IMR-90 (cell line): ENCODE data around the gene SLC46A2.

ENCODE experiments used
- CEBPB ChIP-seq: IDR thresholded peaks from 2 replicates; pipeline ENCODE4 v1.6.1; 2012; ENCODE audit warnings: low read depth, low read length, improper control_type of control experiment
- MAFK ChIP-seq: IDR thresholded peaks from 2 replicates; pipeline ENCODE4 v1.6.1; 2012; ENCODE audit warnings: low read depth, low read length, improper control_type of control experiment
- MXI1 ChIP-seq: IDR thresholded peaks from 2 replicates; pipeline ENCODE4 v1.6.1; 2012; ENCODE audit warnings: low read depth, mild to moderate bottlenecking, low read length, moderate library complexity, borderline replicate concordance
- POLR2A ChIP-seq: IDR thresholded peaks from 2 replicates; pipeline ENCODE4 v1.6.1; 2012; ENCODE audit warnings: mild to moderate bottlenecking, low read depth, low read length
- RFX5 ChIP-seq: IDR thresholded peaks from 2 replicates; pipeline ENCODE4 v1.8.0; 2012; ENCODE audit warnings: low read depth, mild to moderate bottlenecking, low read length, moderate library complexity
- SMC3 ChIP-seq: fragments of 150-350 bp; IDR thresholded peaks from 2 replicates; pipeline ENCODE4 v1.6.1; 2016; ENCODE audit warnings: low read depth, mild to moderate bottlenecking, antibody characterized with exemption, low read length, moderate library complexity
- TF ChIP-seq, protein P1 (sequence below): conservative IDR thresholded peaks from 2 replicates; pipeline ENCODE4 v1.5.1; 2012; ENCODE audit warnings: mild to moderate bottlenecking, low read depth, low read length, improper control_type of control experiment
- TF ChIP-seq, protein P2 (sequence below): fragments of 150-350 bp; IDR thresholded peaks from 2 replicates; pipeline ENCODE4 v1.6.1; 2016; ENCODE audit warnings: low read depth, mild to moderate bottlenecking, low read length, moderate library complexity, borderline replicate concordance

DNA sequence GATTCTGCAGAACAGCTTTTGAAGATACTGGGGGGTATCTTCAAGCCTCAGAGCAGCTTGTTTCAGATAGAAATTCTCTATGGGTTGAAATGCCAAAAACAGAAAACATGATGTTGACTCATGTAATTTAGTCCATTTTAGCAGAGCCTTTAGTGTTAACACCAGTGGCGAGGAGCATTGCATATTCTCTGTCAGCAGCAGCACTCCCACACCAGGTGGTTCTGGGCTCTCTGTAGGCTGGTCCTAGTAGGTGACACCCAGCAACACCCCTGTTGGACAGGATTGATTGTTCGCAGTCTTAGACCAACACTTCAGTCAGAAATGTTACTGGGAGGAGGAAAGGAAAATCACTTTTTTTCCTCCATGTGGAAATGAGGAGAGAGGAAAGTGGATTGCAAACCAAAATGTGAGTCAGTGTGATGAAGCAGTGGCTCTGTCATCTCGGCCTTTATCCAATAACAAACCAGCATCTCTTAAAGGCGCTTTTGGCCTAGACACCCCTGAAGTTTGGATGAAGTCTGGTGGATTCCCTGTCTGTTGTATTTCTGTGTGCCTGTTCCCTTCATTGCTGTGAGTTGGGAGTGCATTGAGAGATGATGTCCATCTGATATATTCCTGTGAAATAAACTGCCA lies 16.8 kb downstream of the SLC46A2 start:
- TF ChIP-seq, protein P1, sequence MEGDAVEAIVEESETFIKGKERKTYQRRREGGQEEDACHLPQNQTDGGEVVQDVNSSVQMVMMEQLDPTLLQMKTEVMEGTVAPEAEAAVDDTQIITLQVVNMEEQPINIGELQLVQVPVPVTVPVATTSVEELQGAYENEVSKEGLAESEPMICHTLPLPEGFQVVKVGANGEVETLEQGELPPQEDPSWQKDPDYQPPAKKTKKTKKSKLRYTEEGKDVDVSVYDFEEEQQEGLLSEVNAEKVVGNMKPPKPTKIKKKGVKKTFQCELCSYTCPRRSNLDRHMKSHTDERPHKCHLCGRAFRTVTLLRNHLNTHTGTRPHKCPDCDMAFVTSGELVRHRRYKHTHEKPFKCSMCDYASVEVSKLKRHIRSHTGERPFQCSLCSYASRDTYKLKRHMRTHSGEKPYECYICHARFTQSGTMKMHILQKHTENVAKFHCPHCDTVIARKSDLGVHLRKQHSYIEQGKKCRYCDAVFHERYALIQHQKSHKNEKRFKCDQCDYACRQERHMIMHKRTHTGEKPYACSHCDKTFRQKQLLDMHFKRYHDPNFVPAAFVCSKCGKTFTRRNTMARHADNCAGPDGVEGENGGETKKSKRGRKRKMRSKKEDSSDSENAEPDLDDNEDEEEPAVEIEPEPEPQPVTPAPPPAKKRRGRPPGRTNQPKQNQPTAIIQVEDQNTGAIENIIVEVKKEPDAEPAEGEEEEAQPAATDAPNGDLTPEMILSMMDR, result no peak
- TF ChIP-seq POLR2A (no peak), MAFK (no peak), RFX5 (no peak), CEBPB (no peak), MXI1 (no peak), SMC3 (no peak)
- TF ChIP-seq, protein P2, sequence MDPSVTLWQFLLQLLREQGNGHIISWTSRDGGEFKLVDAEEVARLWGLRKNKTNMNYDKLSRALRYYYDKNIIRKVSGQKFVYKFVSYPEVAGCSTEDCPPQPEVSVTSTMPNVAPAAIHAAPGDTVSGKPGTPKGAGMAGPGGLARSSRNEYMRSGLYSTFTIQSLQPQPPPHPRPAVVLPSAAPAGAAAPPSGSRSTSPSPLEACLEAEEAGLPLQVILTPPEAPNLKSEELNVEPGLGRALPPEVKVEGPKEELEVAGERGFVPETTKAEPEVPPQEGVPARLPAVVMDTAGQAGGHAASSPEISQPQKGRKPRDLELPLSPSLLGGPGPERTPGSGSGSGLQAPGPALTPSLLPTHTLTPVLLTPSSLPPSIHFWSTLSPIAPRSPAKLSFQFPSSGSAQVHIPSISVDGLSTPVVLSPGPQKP, result no peak
